Activated CD8-positive, alpha-beta memory T cell treated with anti-CD3 and anti-CD28 coated beads for 36 hours (primary cell): ENCODE results near the gene CFAP20. TPM values are rescaled to one million over a fixed set of nuclear protein-coding genes. Genes with fewer than 3 reads are reported as not detected.

Experiments
- CTCF ChIA-PET: fragments of 350-600 bp; sonication (Branson Sonifier 250); formaldehyde crosslinking; loops from one replicate; lab custom pipeline; 2021; ENCODE audit warnings: antibody characterized with exemption; lab: Charles Lee
- POLR2A ChIA-PET: fragments of 350-600 bp; sonication (Branson Sonifier 250); formaldehyde crosslinking; loops from one replicate; lab custom pipeline; 2021; ENCODE audit warnings: antibody characterized with exemption; lab: Charles Lee
- total RNA-seq, 2 experiments: library from RNA; stranded (reverse); gene quantifications; one replicate each; pipeline ENCODE4 v1.2.3, GENCODE V29; 2021

Gene CFAP20
- total RNA-seq, 2 experiments from 2014 or later, result 54.3 to 54.7 TPM

DNA sequence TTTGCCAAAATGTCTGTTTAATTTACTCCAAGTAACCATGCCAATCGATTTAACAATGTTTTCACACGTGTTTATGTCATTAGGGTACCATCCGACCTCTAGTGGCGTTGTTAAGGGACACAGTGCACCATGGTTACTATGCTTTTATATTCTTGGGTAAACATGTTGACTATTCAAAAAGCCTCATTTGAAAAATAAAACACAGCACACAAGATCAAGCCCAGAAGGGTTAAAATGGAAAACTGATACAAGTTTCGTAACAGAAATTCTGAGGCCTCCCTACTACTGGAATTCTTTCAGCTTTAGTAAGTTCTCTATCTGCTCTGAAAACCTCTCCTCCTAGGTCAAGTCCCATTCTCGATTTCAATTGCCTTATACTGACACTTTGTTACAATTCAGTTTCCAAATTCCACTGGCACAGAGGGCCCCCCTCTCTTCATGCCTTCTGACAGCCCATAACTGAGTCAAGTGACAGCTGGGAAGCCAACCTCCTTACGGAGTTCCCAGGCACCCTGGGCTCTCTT lies 2.1 kb downstream of the CFAP20 start:
- CTCF ChIA-PET, result interaction anchor here (1.1 to 1.8 kb wide), 2 partner anchors 103 to 123 kb away, joined by 5 read pairs; a partner anchor contains a TSS
- POLR2A ChIA-PET, result no interaction called here

DNA sequence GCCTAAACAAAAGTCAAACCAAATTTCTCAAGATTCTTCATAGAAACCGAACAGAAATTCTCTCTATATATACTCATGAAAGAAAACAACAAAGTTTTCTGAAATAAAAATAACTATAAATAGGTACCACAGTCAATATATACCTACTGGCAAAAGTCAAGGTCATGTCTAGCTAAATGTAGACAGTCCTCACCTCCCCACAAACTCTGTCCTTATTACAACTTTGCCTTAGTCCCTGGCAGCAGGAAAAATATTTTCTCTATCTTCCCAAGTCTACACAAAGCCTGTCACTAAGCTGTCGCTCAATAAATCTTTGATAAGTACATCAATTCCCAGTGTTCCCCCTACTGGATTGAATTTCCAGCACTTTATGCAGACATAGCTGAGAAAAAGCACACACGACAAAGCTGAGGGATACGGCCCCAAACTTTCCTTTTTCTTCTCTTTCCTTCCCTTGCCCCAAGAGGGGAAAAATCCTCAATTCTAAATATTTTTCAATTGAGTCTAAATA lies 2.7 kb downstream of the CFAP20 start:
- ChIA-PET CTCF (interaction anchor here (1.1 to 1.8 kb wide), 2 partner anchors 102 to 124 kb away, joined by 5 read pairs; a partner anchor contains a TSS), POLR2A (no interaction called here)

- ChIA-PET CTCF (no interaction called here), POLR2A (interaction anchor here (0.6 kb wide), 1 partner anchor 380 kb away, joined by 3 read pairs; no protein-coding TSS in a partner anchor)
These were observed 3.3 kb downstream of the CFAP20 start for GRCh38 chr16:58125781-58126335.

GRCh38 chr16:58125041-58125440 lies 4.1 kb downstream of the CFAP20 start:
- ChIA-PET POLR2A (interaction anchor here (0.6 kb wide), 1 partner anchor 379 kb away, joined by 3 read pairs; no protein-coding TSS in a partner anchor), CTCF (no interaction called here)

GRCh38 chr16:58124601-58124915 lies 4.6 kb downstream of the CFAP20 start:
- ChIA-PET POLR2A (no interaction called here), CTCF (no interaction called here)

DNA sequence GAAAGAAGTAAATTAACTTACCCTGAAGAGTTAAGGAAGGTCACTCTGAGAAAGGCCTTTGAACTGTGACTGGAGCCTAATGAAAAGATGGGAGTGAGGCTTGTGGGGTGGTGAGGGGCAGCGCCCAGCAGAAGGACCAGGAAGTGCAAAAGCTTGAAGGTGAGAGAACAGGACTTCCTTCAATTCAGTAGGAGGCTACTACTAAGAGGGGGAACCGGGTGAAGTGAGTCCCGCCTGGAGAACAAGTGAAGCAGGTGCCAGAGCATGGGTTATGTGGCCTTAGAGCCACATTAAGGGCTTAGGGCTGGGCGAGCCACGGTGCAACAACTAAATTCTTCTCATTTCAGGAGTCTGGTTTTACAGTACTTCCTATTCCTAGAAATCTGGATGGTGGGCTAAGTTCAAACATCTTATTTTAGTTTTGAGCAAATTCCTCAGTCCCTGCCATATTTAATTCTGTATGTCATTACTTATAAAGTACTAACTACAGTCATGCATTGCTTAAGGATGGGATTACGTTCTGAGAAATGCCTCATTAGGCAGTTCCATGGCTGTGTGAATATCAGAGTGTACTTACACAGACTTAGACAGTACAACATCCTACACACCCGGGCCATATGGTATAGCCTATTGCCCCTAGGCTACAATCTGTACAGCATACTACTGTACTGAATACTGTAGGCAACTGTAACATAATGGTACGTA lies 5.1 kb downstream of the CFAP20 start:
- ChIA-PET CTCF (no interaction called here), POLR2A (no interaction called here)

- ChIA-PET POLR2A (no interaction called here), CTCF (interaction anchor here (1.3 to 1.4 kb wide), 2 partner anchors 8 to 98 kb away, joined by 3 to 4 read pairs; no protein-coding TSS in a partner anchor)
These were observed 8.0 kb downstream of the CFAP20 start for GRCh38 chr16:58121132-58121531.

- ChIA-PET CTCF (no interaction called here), POLR2A (no interaction called here)
These were observed 8.9 kb downstream of the CFAP20 start for GRCh38 chr16:58120234-58120633.

- POLR2A ChIA-PET, result no interaction called here
These were observed 9.7 kb downstream of the CFAP20 start for GRCh38 chr16:58119509-58119845.

DNA sequence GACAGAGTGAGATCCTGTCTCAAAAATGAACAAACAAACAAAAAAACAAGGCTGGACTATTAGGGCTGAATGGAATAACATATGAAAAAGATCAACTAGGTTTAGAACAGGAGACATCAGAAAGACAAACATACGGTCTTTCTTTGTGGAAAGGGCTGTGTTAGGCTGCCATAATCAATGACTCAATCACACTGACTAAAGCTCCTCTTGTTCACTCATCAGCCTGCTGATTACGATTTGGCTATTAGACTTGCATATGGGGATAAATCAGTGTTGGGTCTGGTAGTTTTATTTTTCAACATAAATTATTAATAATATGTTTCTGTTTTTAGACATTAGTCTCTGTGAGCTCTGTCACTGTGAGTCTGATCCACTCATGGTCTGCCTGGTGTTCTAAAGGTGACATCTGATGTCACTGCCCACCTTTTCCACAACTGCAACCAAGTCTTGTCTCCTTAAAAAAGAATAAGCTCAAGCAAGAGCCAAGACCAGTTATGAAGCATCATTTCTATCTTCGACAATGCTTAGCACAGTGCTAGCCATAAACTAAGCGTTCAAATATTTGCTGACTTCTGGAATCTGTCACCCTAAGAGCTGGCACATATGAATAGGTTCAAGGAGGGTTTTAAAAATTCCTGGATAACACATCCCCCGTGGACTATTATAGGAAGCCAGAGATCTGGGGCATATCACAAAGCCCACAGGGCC lies 10.2 kb downstream of the CFAP20 start:
- ChIA-PET POLR2A (no interaction called here), CTCF (interaction anchor here (0.6 kb wide), 1 partner anchor 44 kb away, joined by 6 read pairs; no protein-coding TSS in a partner anchor)

More at GRCh38 chr16:58119509-58119845, 9.7 kb downstream of the CFAP20 start:
- CTCF ChIA-PET, result no interaction called here

- ChIA-PET CTCF (interaction anchor here (0.7 to 0.9 kb wide), 2 partner anchors 13 to 359 kb away, joined by 3 read pairs; partner anchors contain the start of gene CFAP20), POLR2A (interaction anchor here (1.1 kb wide), 1 partner anchor 13 kb away, joined by 3 read pairs; no protein-coding TSS in a partner anchor)
These were observed 12.7 kb downstream of the CFAP20 start for GRCh38 chr16:58116529-58116928.

DNA sequence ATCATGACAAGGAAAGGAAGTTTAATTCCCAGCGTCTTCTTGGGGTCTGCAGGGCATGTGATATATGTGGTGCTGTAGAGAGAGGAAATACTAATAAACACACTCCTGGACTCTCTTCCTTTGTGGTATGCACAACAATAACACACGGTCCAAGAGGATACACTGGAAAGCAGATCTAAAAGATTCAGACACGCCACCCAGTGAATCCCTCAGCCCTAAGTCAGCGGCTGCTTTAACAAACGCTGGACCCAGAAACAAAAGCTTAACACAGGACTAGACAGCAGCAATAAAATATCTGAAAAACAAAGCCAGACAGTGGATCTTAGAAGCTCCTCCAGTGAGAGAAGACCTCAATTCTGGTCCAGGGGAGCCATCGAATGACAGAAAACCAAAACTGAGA lies 13.1 kb downstream of the CFAP20 start:
- ChIA-PET POLR2A (interaction anchor here (1.1 kb wide), 1 partner anchor 14 kb away, joined by 3 read pairs; no protein-coding TSS in a partner anchor), CTCF (interaction anchor here (0.7 kb wide), 1 partner anchor 13 kb away, joined by 3 read pairs; the partner anchor contains the start of gene CFAP20)

GRCh38 chr16:58114827-58115825 lies 14.1 kb downstream of the CFAP20 start:
- POLR2A ChIA-PET, result no interaction called here

GRCh38 chr16:58111302-58111627 lies 17.9 kb downstream of the CFAP20 start:
- POLR2A ChIA-PET, result no interaction called here
- CTCF ChIA-PET, result no interaction called here

More at GRCh38 chr16:58114827-58115825, 14.1 kb downstream of the CFAP20 start:
- CTCF ChIA-PET, result no interaction called here

GRCh38 chr16:58110571-58111301 lies 18.4 kb downstream of the CFAP20 start:
- CTCF ChIA-PET, result no interaction called here
- POLR2A ChIA-PET, result no interaction called here

- POLR2A ChIA-PET, result no interaction called here
- CTCF ChIA-PET, result interaction anchor here (0.5 to 0.8 kb wide), 2 partner anchors 12 to 51 kb away, joined by 3 to 5 read pairs; no protein-coding TSS in a partner anchor
These were observed 19.3 kb downstream of the CFAP20 start for GRCh38 chr16:58109881-58110280.

GRCh38 chr16:58109330-58109729 lies 19.9 kb downstream of the CFAP20 start:
- ChIA-PET POLR2A (no interaction called here), CTCF (interaction anchor here (0.8 kb wide), 1 partner anchor 12 kb away, joined by 3 read pairs; no protein-coding TSS in a partner anchor)

- CTCF ChIA-PET, result no interaction called here
- POLR2A ChIA-PET, result no interaction called here
These were observed 21.5 kb downstream of the CFAP20 start for GRCh38 chr16:58107709-58108108.
